ENCODE results near the gene CELF5.
A peak's percentile ranks its signal among the peaks of the same experiment; 100 is the strongest.
"Not testable (repeated sequence)": the region's sequence is repeated elsewhere in the genome, so short reads cannot be mapped to it uniquely, and the experiment has no call there.

CELF5 gene

GRCh38 chr19:3325451-3325850 lies 101.0 kb downstream of the CELF5 start:
- DNase-seq, result no peak

- DNase-seq, result no peak
Observed at GRCh38 chr19:3328743-3329142, 104.3 kb downstream of the CELF5 start.

- DNase-seq, result no peak
Observed at GRCh38 chr19:3330047-3330446, 105.6 kb downstream of the CELF5 start.

GRCh38 chr19:3332232-3332631 lies 107.8 kb downstream of the CELF5 start:
- not testable (repeated sequence) for DNase-seq

DNA sequence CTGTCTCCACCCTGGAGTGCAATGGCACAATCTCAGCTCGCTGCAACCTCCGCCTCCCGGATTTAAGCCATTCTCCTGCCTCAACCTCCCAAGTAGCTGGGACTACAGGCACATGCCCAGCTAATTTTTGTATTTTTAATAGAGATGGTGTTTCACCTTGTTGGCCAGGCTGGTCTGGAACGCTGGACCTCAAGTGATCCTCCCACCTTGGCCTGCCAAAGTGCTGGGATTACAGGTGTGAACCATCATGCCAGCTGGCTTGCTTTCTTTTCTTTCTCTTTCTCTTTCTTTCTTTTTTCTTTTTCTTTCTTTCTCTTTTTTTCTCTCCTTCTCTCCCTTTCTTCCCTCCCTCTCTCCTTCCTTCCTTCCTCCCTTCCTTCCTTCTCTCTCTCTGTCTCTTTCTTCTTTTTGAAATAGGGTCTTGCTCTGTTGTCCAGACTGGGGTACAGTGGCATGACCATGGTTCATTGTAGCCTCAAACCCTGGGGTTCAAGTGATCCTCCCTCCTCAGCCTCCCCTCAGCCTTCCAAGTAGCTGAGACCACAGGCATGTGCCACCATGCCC lies 108.6 kb downstream of the CELF5 start:
- DNase-seq, result no peak

DNA sequence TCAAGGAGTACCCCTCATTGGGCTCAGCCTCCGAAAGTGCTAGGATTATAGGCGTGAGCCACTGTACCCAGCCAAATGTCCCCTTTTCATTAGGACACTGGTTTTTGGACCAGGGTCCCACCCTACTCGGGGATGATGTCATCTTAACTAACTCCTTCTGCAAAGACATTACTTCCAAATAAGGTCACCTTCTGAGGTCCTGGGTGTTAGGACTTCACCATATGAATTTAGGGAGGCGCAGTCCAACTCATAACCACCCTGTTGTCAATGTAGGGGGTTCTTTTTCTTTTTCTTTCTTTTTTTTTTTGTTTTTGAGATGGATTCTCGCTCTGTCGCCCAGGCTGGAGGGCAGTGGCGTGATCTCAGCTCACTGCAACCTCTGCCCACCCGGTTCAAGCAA lies 109.2 kb downstream of the CELF5 start:
- DNase-seq, result no peak

DNA sequence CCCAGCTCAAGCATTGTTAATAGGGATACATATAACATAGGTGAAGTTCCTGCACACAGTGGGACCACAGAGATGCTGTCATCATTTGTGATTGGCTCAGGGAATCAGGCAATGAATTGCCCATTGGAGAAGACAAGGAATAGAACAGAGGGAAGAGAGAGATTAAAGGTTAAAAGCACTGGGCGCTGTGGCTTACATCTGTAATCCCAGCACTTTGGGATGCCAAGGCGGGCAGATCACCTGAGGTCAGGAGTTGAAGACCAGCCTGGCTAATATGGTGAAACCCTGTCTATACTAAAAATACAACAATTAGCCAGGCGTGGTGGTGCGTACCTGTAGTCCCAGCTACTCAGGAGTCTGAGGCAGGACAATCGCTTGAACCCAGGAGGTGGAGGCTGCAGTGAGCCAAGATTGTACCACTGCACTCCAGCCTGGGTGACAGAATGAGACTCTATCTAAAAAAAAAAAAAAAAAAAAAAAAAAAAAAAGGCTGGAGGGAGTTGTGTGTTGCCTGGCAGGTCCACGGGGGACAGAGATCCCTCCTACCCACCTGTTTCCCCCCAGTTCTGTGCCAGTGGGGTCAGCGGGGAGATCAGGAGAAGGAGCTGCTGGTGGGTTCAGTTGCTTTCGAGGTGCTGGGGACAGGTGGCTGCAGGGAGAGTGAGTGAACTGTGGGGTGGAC lies 110.4 kb downstream of the CELF5 start:
- not testable (repeated sequence) for DNase-seq

DNA sequence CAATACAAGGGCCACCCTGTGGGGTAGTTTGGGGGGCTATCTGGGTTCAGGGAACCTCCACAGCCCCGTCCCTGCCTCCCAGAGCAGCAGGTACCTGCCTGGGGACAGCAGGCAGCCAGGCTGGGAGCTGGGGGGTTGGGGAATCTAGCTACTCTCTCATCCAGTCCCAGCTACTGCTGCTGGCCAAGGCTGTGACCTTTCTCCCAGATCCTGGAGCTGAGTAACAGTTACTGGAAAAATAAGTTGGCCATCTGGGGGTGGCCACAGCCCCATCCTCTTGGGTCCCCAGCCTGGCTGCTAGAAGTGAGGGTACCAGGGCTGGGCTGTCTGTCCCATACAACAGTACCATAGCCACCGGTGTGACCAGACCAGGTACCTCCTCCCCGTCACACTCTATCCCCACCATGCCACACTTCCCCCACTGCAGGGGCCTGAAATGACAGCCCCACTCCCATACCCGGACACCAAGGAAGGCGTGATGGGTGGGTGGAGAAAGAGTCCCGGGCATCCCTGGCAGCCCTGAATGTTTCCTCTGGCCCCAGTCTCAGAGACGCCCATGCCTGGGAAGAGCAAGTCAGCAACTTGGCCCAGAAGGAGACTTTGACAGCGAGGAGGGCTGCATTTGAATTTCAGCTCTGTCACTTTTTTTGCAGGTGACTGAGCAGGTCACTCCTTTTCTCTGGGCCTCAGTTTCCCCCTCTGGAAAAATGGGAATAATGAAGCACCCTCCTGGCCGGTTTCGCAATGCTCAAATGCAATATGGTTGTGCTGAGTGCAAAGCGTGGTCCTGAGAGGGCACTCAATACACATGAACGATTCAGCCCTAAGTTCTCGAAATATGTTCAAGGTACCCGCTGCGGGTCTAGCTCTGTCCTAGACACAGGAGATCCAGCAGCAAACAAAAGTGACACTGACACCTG lies 111.2 kb downstream of the CELF5 start:
- DNase-seq, result no peak

DNA sequence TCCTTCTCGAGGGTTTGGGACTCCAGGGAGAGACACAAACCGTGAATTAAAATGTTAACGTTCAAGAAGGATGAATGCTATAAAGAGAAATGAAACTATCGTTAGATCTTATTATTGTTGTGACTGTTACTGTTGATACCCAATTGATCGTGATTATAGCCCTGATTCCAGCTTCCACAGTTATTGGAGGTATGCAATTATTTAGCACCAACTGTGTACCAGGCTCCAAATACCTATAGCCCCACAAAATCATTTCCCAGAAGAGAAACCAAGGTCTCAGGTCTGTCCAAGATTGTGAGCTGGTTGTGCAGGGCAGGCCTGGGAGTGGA lies 111.9 kb downstream of the CELF5 start:
- no peak for DNase-seq

- no peak for DNase-seq
Observed at GRCh38 chr19:3336680-3337523, 112.4 kb downstream of the CELF5 start.

DNA sequence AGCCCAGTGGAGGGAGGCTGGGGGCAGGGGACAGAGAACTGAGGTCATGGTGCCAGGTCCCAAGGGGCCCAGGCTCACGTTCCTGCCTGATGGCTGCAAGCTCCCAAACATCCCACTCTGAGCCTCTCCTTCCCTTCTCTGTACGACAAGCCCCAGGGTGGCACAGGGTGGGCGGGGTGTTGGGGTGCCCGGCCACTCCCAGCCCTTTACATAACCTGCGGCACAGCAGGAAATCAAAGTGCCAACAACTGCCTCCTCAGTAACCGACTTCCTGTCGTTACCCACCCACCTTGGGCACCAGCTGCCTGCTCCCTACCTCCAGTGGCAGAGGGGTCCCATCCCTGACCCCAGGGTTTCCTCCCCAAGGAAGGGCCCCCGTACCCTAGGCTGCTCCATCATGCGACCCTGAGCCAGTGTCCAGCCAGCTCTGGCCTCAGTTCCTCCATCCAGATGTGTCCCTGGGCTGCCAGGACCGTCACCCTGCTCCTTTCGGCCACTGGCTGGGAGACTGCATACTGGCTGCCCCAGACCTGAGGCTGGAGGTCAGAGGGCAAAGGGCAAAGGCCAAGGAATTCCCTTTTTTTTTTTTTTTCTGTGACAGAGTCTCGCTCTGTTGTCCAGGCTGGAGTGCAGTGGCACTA lies 114.2 kb downstream of the CELF5 start:
- DNase-seq, result peak; percentile 41 to 80 (median 67)

GRCh38 chr19:3340340-3340739 lies 115.9 kb downstream of the CELF5 start:
- DNase-seq, result no peak

GRCh38 chr19:3342246-3342645 lies 117.8 kb downstream of the CELF5 start:
- DNase-seq, result no peak

DNA sequence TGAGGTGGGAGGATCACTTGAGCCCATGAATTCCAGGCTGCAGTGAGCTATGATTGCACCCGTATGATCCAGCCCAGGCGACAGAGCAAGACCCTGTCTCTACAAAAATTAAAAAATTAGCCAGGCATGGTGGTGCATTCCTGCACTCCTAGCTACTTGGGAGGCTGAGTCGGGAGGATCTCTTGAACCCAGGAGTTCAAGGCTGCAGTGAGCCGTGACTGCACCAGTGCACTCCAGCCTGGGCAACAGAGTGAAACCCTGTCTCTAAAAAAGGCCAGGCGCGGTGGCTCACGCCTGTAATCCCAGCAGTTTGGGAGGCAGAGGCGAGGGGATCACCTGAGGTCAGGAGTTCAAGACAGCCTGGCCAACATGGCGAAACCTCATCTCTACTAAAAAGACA lies 118.5 kb downstream of the CELF5 start:
- not testable (repeated sequence) for DNase-seq

DNA sequence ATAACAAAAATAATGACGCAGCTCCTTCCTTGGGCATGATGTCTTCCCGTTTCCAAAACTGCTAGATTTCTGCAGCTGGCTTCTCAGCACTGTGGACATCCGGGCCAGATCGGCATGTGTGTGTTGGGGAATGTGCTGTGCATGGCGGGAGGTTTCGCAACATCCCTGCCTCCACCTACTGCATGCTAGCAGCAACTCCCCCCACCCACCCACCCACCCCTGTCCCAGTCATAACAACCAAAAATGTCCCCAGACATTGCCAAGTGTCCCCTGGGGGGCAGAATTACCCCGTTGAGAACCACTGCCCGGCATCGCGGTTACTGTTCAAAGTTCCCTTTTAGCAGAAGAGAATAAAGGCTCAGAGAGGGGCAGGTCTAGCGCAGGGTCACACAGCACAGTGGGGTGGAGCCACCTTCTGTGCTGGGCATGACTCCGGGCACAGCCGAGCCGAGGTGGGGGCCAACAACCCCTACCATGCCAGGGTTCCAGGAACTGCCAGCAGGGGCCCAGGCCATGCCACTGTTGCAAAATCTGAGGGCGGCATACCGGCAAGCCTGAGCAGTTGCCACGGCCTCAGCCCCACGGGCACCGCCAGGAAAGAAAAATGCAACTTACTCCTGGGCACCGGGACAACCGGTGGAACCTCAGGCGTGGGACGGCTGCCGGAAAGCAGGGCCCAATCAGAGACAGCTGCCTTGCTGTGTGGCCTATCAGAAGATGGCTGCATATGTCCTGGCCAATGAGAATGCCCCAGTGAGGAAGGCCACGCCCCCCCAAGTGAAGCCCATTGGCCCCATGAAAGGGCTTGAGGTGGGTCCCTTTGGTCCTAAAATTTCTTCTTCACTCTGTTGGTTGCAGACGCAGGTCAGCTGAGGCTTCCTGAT lies 119.4 kb downstream of the CELF5 start:
- DNase-seq, result peak; percentile 6 to 42 (median 22)

- no peak for DNase-seq
Observed at GRCh38 chr19:3344608-3345598, 120.4 kb downstream of the CELF5 start.

DNA sequence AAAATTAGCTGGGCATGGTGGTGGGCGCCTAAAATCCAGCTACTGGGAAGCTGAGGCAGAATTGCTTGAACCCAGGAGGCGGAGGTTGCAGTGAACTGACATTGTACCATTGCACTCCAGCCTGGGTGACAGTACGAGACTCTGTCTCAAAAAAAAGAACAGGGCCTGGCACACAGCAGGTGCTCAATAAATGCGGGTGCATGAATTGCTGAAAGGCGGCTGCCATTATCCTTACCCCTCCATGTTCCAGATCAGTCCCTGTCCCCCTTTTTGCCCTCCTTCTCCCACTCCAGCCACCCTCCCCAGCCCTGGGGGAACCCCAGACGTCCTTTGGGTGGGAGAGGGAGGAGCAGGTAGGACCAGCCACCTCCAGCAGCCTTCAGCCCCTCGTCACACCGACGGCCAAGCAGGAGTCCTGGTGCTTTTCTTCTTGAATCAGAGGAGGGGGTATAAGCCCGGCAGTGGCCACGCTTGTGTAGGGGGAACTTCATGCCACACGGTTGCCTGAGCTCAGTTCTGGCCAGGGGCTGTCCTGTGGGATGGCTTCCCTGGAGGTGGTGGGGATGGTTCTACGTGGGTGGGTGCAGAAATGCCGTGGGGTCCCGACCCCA lies 121.5 kb downstream of the CELF5 start:
- DNase-seq, result no peak
